ENCODE measurements around the gene FAM222A.

Gene FAM222A

GRCh38 chr12:109710747-109711595, 2.7 kb upstream of the FAM222A start:
- no peak for DNase-seq (ENCODE audit: low read depth in 1 of 2, low spot score in 1 of 2)

GRCh38 chr12:109711596-109712461, 1.8 kb upstream of the FAM222A start:
- DNase-seq (ENCODE audit: low read depth in 1 of 2, low spot score in 1 of 2): no peak

GRCh38 chr12:109714141-109714912, 702 bp downstream of the FAM222A start:
- DNase-seq (ENCODE audit: low read depth in 1 of 2, low spot score in 1 of 2): peak; percentile 29 to 49

- DNase-seq (ENCODE audit: low read depth in 1 of 2, low spot score in 1 of 2): no peak
These were observed 1.3 kb downstream of the FAM222A start for GRCh38 chr12:109714913-109715244.

GRCh38 chr12:109715310-109716091, 1.9 kb downstream of the FAM222A start:
- DNase-seq (ENCODE audit: low read depth in 1 of 2, low spot score in 1 of 2): no peak

- DNase-seq (ENCODE audit: low read depth in 1 of 2, low spot score in 1 of 2): no peak
These were observed 2.5 kb downstream of the FAM222A start for GRCh38 chr12:109716092-109716479.

GRCh38 chr12:109716512-109717389, 3.1 kb downstream of the FAM222A start:
- DNase-seq (ENCODE audit: low read depth in 1 of 2, low spot score in 1 of 2): no peak

- DNase-seq (ENCODE audit: low read depth in 1 of 2, low spot score in 1 of 2): no peak
These were observed 4.0 kb downstream of the FAM222A start for GRCh38 chr12:109717390-109718357.

- DNase-seq (ENCODE audit: low read depth in 1 of 2, low spot score in 1 of 2): no peak
These were observed 4.8 kb downstream of the FAM222A start for GRCh38 chr12:109718390-109718789.

- no peak for DNase-seq (ENCODE audit: low read depth in 1 of 2, low spot score in 1 of 2)
These were observed 5.7 kb downstream of the FAM222A start for GRCh38 chr12:109719123-109720022.

GRCh38 chr12:109720152-109720856, 6.7 kb downstream of the FAM222A start:
- DNase-seq (ENCODE audit: low read depth in 1 of 2, low spot score in 1 of 2): no peak

- DNase-seq (ENCODE audit: low read depth in 1 of 2, low spot score in 1 of 2): no peak
These were observed 7.2 kb downstream of the FAM222A start for GRCh38 chr12:109720857-109721189.

- no peak for DNase-seq (ENCODE audit: low read depth in 1 of 2, low spot score in 1 of 2)
These were observed 7.7 kb downstream of the FAM222A start for GRCh38 chr12:109721276-109721675.

- DNase-seq (ENCODE audit: low read depth in 1 of 2, low spot score in 1 of 2): no peak
These were observed 8.5 kb downstream of the FAM222A start for GRCh38 chr12:109722022-109722720.

GRCh38 chr12:109722721-109723094, 9.1 kb downstream of the FAM222A start:
- DNase-seq (ENCODE audit: low read depth in 1 of 2, low spot score in 1 of 2): no peak

- DNase-seq (ENCODE audit: low read depth in 1 of 2, low spot score in 1 of 2): no peak
These were observed 9.8 kb downstream of the FAM222A start for GRCh38 chr12:109723311-109723881.

Measured in stimulated activated CD4-positive, alpha-beta T cell treated with anti-CD3 and anti-CD28 coated beads, Interleukin-15, amount 100 ng/mL, for 1 hour (primary cell).